SK-N-SH (cell line): ENCODE results near the gene CTBP2. TPM values are rescaled to one million over a fixed set of nuclear protein-coding genes. Genes with fewer than 3 reads are reported as not detected.

Source experiments
- CTCF ChIA-PET: fragments of 300-600, 350-600 bp; formaldehyde crosslinking; extraction: SDS; loops from one replicate; lab custom pipeline; 2021; lab: Yijun Ruan, JAX
- POLR2A ChIA-PET: fragments of 350-600 bp; sonication (Branson Sonifier 250); formaldehyde crosslinking; extraction: SDS; loops from one replicate; lab custom pipeline; 2020; ENCODE audit warnings: antibody characterized with exemption, inconsistent platforms; lab: Yijun Ruan, JAX
- DNase-seq: peaks from one replicate; pipeline ENCODE4 v3.0.0; 2012
- H2AFZ ChIP-seq: fragments of 200-600 bp; sonication (generic); 2 replicates; pipeline ENCODE4 v1.8.1; 2016; ENCODE audit warnings: antibody characterized with exemption, mild to moderate bottlenecking, low read depth
- H3F3A ChIP-seq: fragments of 200-600 bp; sonication (generic); replicated peaks from 2 replicates; pipeline ENCODE3; 2016; ENCODE audit warnings: antibody characterized with exemption, mild to moderate bottlenecking; ENCODE audit not compliant: insufficient read depth
- H3K27ac ChIP-seq, 2 experiments: fragments of 200-500 bp in 1 of 2; fragments of 200-600 bp in 1 of 2; sonication (Bioruptor generic) in 1 of 2; sonication (generic), shearing (Covaris generic) in 1 of 2; 2 replicates each; pipeline versions ENCODE4 v1.5.1 to v1.6.1; 2014 to 2016; ENCODE audit warnings: low read depth in 2 of 2, inconsistent platforms in 1 of 2, low read length in 1 of 2, mild to moderate bottlenecking in 1 of 2, mixed read lengths in 1 of 2
- H3K27me3 ChIP-seq: fragments of 200-600 bp; sonication (generic), shearing (Covaris generic); 2 replicates; pipeline ENCODE4 v1.6.1; 2016; ENCODE audit warnings: mixed run types; ENCODE audit not compliant: insufficient read depth
- H3K36me3 ChIP-seq, 2 experiments: fragments of 200-500 bp in 1 of 2; fragments of 200-600 bp in 1 of 2; sonication (Bioruptor generic) in 1 of 2; sonication (generic) in 1 of 2; replicated peaks in 1 of 2; 2 replicates each; pipeline versions ENCODE3 to v1.5.1; 2014 to 2016; ENCODE audit warnings: low read length in 1 of 2, mild to moderate bottlenecking in 1 of 2; ENCODE audit not compliant: insufficient read depth in 2 of 2, control insufficient read depth in 1 of 2
- H3K4me1 ChIP-seq, 2 experiments: fragments of 200-500 bp in 1 of 2; fragments of 200-600 bp in 1 of 2; sonication (Bioruptor generic) in 1 of 2; sonication (generic), shearing (Covaris generic) in 1 of 2; 2 replicates each; pipeline versions ENCODE4 v1.5.1 to v1.6.1; 2014 to 2016; ENCODE audit warnings: low read depth in 1 of 2, low read length in 1 of 2, mixed run types in 1 of 2; ENCODE audit not compliant: insufficient read depth in 2 of 2, control insufficient read depth in 1 of 2
- H3K4me2 ChIP-seq: fragments of 200-600 bp; sonication (generic), shearing (Covaris generic); 2 replicates; pipeline ENCODE4 v1.6.1; 2017; ENCODE audit warnings: mixed run types
- H3K4me3 ChIP-seq, 2 experiments: fragments of 200-500 bp in 1 of 2; fragments of 200-600 bp in 1 of 2; sonication (Bioruptor generic) in 1 of 2; sonication (generic), shearing (Covaris generic) in 1 of 2; 2 replicates each; pipeline versions ENCODE4 v1.5.1 to v1.8.1; 2014 to 2016; ENCODE audit warnings: low read depth in 2 of 2, inconsistent platforms in 1 of 2, low read length in 1 of 2, mild to moderate bottlenecking in 1 of 2, mixed read lengths in 1 of 2, moderate library complexity in 1 of 2
- H3K79me2 ChIP-seq: fragments of 200-600 bp; sonication (generic); 2 replicates; pipeline ENCODE4 v1.8.1; 2017; ENCODE audit warnings: mild to moderate bottlenecking; ENCODE audit not compliant: insufficient read depth
- H3K9ac ChIP-seq: fragments of 200-600 bp; sonication (generic); 2 replicates; pipeline ENCODE4 v1.6.1; 2017; ENCODE audit warnings: mixed run types
- H3K9me2 ChIP-seq: fragments of 200-600 bp; sonication (generic); 2 replicates; pipeline ENCODE4 v1.6.1; 2017; ENCODE audit warnings: mixed run types
- H3K9me3 ChIP-seq: fragments of 200-600 bp; sonication (generic); 2 replicates; pipeline ENCODE4 v1.6.1; 2017; ENCODE audit warnings: mixed run types, mild to moderate bottlenecking, moderate library complexity
- H4K20me1 ChIP-seq: fragments of 200-600 bp; sonication (generic); 2 replicates; pipeline ENCODE4 v1.6.1; 2017; ENCODE audit warnings: mild to moderate bottlenecking, mixed run types; ENCODE audit not compliant: insufficient read depth
- CHD2 ChIP-seq: fragments of 150-350 bp; IDR thresholded peaks from 2 replicates; pipeline ENCODE4 v1.6.1; 2018; ENCODE audit warnings: low read length; ENCODE audit not compliant: partially characterized antibody
- CTCF ChIP-seq: fragments of 200-600 bp; sonication (generic); IDR thresholded peaks from 2 replicates; pipeline ENCODE4 v1.6.1; 2017; ENCODE audit warnings: antibody characterized with exemption, mild to moderate bottlenecking, moderate library complexity
- ELF1 ChIP-seq: IDR thresholded peaks from 2 replicates; pipeline ENCODE4 v1.4.0; 2012
- EP300 ChIP-seq, 2 experiments: IDR thresholded peaks; 2 replicates each; pipeline versions ENCODE4 v1.4.0 to v1.6.1; 2012; ENCODE audit warnings: borderline replicate concordance in 1 of 2, low read depth in 1 of 2, low read length in 1 of 2
- FOSL2 ChIP-seq: IDR thresholded peaks from 2 replicates; pipeline ENCODE4 v1.4.0; 2012; ENCODE audit warnings: low read depth, mild to moderate bottlenecking, moderate library complexity, borderline replicate concordance
- FOXM1 ChIP-seq: IDR thresholded peaks from 2 replicates; pipeline ENCODE4 v1.4.0; 2012; ENCODE audit warnings: low read depth, mild to moderate bottlenecking
- GABPA ChIP-seq: IDR thresholded peaks from 2 replicates; pipeline ENCODE4 v1.4.0; 2012; ENCODE audit warnings: low read depth, mild to moderate bottlenecking
- JUND ChIP-seq: IDR thresholded peaks from 2 replicates; pipeline ENCODE4 v1.4.0; 2012
- MEF2A ChIP-seq: IDR thresholded peaks from 2 replicates; pipeline ENCODE4 v1.4.0; 2012; ENCODE audit warnings: low read depth, borderline replicate concordance
- MXI1 ChIP-seq: IDR thresholded peaks from 2 replicates; pipeline ENCODE4 v1.6.1; 2012; ENCODE audit warnings: mild to moderate bottlenecking, low read depth, low read length, improper control_type of control experiment
- NFIC ChIP-seq: IDR thresholded peaks from 2 replicates; pipeline ENCODE4 v1.4.0; 2012; ENCODE audit warnings: borderline replicate concordance
- NRF1 ChIP-seq: IDR thresholded peaks from 2 replicates; pipeline ENCODE4 v1.6.1; 2012; ENCODE audit warnings: low read depth, mild to moderate bottlenecking, low read length
- POLR2AphosphoS5 ChIP-seq: IDR thresholded peaks from 2 replicates; pipeline ENCODE4 v1.6.1; 2012; ENCODE audit warnings: low read depth, low read length
- RAD21 ChIP-seq: IDR thresholded peaks from 2 replicates; pipeline ENCODE4 v1.6.1; 2012; ENCODE audit warnings: mild to moderate bottlenecking, low read length
- RCOR1 ChIP-seq: fragments of 150-350 bp; IDR thresholded peaks from 2 replicates; pipeline ENCODE4 v1.6.1; 2017; ENCODE audit warnings: antibody characterized with exemption, low read length
- RXRA ChIP-seq: IDR thresholded peaks from 2 replicates; pipeline ENCODE4 v1.4.0; 2012; ENCODE audit warnings: low read depth, mild to moderate bottlenecking, borderline replicate concordance
- SMC3 ChIP-seq: IDR thresholded peaks from 2 replicates; pipeline ENCODE4 v1.6.1; 2012; ENCODE audit warnings: low read depth, low read length, improper control_type of control experiment
- TAF1 ChIP-seq: IDR thresholded peaks from 2 replicates; pipeline ENCODE4 v1.6.1; 2012; ENCODE audit warnings: low read depth, mild to moderate bottlenecking, low read length, moderate library complexity, borderline replicate concordance
- TCF12 ChIP-seq: IDR thresholded peaks from 2 replicates; pipeline ENCODE4 v1.4.0; 2012
- YY1 ChIP-seq: IDR thresholded peaks from 2 replicates; pipeline ENCODE4 v1.4.0; 2012; ENCODE audit warnings: low read depth, mild to moderate bottlenecking
- WGBS: methylation state at CpG from one replicate; pipeline ENCODE4 v1.1.6; 2017; ENCODE audit warnings: low lambda C conversion rate; 5-methylcytosine and 5-hydroxymethylcytosine counted together
- polyA plus RNA-seq, 3 experiments: library from polyadenylated mRNA; depleted of rRNA; stranded (reverse); fragments of >200 nt; gene quantifications; 2 replicates each; pipeline ENCODE4 v1.2.3, GENCODE V29; 2012
- TF ChIP-seq, protein P1 (sequence below): IDR thresholded peaks from 2 replicates; pipeline ENCODE4 v1.4.0; 2012; ENCODE audit warnings: low read depth, borderline replicate concordance
- TF ChIP-seq, protein P2 (sequence below): IDR thresholded peaks from 2 replicates; pipeline ENCODE4 v1.4.0; 2012; ENCODE audit warnings: low read depth
- TF ChIP-seq, protein P3 (sequence below): IDR thresholded peaks from 2 replicates; pipeline ENCODE4; 2012
- TF ChIP-seq, protein P4 (sequence below): IDR thresholded peaks from 2 replicates; pipeline ENCODE4 v1.4.0; 2012; ENCODE audit warnings: low read depth, borderline replicate concordance
- TF ChIP-seq, protein P5 (sequence below): fragments of 150-350 bp; IDR thresholded peaks from 2 replicates; pipeline ENCODE4 v1.6.1; 2016; ENCODE audit warnings: mild to moderate bottlenecking, low read depth, low read length

Gene CTBP2
- polyA plus RNA-seq, 1 of the 3 experiments (the other 2 are of a cell fraction): 69.7 TPM

GRCh38 chr10:125160856-125161706 lies 718 bp upstream of the CTBP2 start:
- Histone ChIP-seq H3K4me3 (peak overlapping the region; percentile 69 to 79), H2AFZ (peak overlapping the region; percentile 86), H4K20me1 (peaks cover 18% of the 10 kb centered on the region), H3K4me1 (peaks cover 18 to 24% of the 10 kb centered on the region in 2 experiments), H3F3A (peaks cover 15% of the 10 kb centered on the region), H3K79me2 (peaks cover 35% of the 10 kb centered on the region), H3K9me3 (no peaks in the 10 kb centered on the region), H3K36me3 (peaks cover 3 to 5% of the 10 kb centered on the region in 2 experiments), H3K27ac (peak overlapping the region; percentile 93 to 98), H3K27me3 (no peaks in the 10 kb centered on the region), H3K9ac (peak overlapping the region; percentile 91), H3K9me2 (no peaks in the 10 kb centered on the region), H3K4me2 (peak overlapping the region; percentile 94)
- POLR2A ChIA-PET: interaction anchor here (0.7 to 1.2 kb wide), 3 partner anchors 161 to 558 kb away, joined by 3 to 6 read pairs (median 5); partner anchors contain the start of gene EDRF1
- CTCF ChIA-PET: interaction anchor here (1.0 to 1.3 kb wide), 3 partner anchors 11 to 350 kb away, joined by 3 to 4 read pairs (median 4); no protein-coding TSS in a partner anchor
- DNase-seq: peak; percentile 93
- 2% methylated on average over 19 of the region's 76 CpGs for WGBS
- TF ChIP-seq CHD2 (no peak), SMC3 (peak; percentile 29; the same call in 1 of the 2 replicates), YY1 (no peak), FOXM1 (no peak), RXRA (0 out of 2 replicates have a peak, but pooled peaks have one; percentile 17), NFIC (no peak), POLR2AphosphoS5 (no peak), TAF1 (peak; percentile 64; the same call in 1 of the 2 replicates), MEF2A (no peak), TCF12 (no peak), NRF1 (peak; percentile 47), JUND (no peak), RAD21 (peak; percentile 63), CTCF (peak; percentile 56), MXI1 (peak; percentile 94), GABPA (no peak), FOSL2 (no peak), EP300 (IDR thresholded peaks at IDR 0.05; ENCODE audit: borderline replicate concordance in 1 of 2, low read depth in 1 of 2, low read length in 1 of 2) (no peak; a peak in 1 of 4 replicates), RCOR1 (no peak), ELF1 (no peak)
- TF ChIP-seq, protein P1, sequence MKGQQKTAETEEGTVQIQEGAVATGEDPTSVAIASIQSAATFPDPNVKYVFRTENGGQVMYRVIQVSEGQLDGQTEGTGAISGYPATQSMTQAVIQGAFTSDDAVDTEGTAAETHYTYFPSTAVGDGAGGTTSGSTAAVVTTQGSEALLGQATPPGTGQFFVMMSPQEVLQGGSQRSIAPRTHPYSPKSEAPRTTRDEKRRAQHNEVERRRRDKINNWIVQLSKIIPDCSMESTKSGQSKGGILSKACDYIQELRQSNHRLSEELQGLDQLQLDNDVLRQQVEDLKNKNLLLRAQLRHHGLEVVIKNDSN: peak; percentile 60
- TF ChIP-seq, protein P2, sequence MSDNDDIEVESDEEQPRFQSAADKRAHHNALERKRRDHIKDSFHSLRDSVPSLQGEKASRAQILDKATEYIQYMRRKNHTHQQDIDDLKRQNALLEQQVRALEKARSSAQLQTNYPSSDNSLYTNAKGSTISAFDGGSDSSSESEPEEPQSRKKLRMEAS: peak; percentile 72
- TF ChIP-seq, protein P3, sequence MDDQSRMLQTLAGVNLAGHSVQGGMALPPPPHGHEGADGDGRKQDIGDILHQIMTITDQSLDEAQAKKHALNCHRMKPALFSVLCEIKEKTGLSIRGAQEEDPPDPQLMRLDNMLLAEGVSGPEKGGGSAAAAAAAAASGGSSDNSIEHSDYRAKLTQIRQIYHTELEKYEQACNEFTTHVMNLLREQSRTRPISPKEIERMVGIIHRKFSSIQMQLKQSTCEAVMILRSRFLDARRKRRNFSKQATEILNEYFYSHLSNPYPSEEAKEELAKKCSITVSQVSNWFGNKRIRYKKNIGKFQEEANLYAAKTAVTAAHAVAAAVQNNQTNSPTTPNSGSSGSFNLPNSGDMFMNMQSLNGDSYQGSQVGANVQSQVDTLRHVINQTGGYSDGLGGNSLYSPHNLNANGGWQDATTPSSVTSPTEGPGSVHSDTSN: no peak
- TF ChIP-seq, protein P4, sequence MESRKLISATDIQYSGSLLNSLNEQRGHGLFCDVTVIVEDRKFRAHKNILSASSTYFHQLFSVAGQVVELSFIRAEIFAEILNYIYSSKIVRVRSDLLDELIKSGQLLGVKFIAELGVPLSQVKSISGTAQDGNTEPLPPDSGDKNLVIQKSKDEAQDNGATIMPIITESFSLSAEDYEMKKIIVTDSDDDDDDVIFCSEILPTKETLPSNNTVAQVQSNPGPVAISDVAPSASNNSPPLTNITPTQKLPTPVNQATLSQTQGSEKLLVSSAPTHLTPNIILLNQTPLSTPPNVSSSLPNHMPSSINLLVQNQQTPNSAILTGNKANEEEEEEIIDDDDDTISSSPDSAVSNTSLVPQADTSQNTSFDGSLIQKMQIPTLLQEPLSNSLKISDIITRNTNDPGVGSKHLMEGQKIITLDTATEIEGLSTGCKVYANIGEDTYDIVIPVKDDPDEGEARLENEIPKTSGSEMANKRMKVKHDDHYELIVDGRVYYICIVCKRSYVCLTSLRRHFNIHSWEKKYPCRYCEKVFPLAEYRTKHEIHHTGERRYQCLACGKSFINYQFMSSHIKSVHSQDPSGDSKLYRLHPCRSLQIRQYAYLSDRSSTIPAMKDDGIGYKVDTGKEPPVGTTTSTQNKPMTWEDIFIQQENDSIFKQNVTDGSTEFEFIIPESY: no peak
- TF ChIP-seq, protein P5, sequence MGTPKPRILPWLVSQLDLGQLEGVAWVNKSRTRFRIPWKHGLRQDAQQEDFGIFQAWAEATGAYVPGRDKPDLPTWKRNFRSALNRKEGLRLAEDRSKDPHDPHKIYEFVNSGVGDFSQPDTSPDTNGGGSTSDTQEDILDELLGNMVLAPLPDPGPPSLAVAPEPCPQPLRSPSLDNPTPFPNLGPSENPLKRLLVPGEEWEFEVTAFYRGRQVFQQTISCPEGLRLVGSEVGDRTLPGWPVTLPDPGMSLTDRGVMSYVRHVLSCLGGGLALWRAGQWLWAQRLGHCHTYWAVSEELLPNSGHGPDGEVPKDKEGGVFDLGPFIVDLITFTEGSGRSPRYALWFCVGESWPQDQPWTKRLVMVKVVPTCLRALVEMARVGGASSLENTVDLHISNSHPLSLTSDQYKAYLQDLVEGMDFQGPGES: no peak
